HepG2 (cell line): ENCODE data around the gene ARF4. TPM values are rescaled to one million over a fixed set of nuclear protein-coding genes. Genes with fewer than 3 reads are reported as not detected.
A peak's percentile ranks its signal among the peaks of the same experiment; 100 is the strongest.

Experiments
- BRF2 ChIP-seq: sonication (generic); formaldehyde crosslinking; IDR thresholded peaks from 2 replicates; pipeline ENCODE4 v1.8.1; 2022; ENCODE audit warnings: mild to moderate bottlenecking, missing genetic modification reagents
- E2F1 ChIP-seq: sonication (generic); formaldehyde crosslinking; IDR thresholded peaks from 2 replicates; pipeline ENCODE4 v1.5.0; 2020; ENCODE audit warnings: missing genetic modification reagents
- HIVEP1 ChIP-seq: sonication (generic); formaldehyde crosslinking; IDR thresholded peaks from 2 replicates; pipeline ENCODE4 v1.4.0; 2020; ENCODE audit warnings: mild to moderate bottlenecking, missing genetic modification reagents
- KAT2B ChIP-seq: fragments of 150-350 bp; IDR thresholded peaks from 2 replicates; pipeline ENCODE4 v1.6.1; 2014; ENCODE audit warnings: low read depth, low read length, borderline replicate concordance
- KAT8 ChIP-seq: IDR thresholded peaks from 2 replicates; pipeline ENCODE4 v1.6.1; 2016; ENCODE audit warnings: missing genetic modification reagents, missing compliant biosample characterization
- MLXIP ChIP-seq: sonication (generic); formaldehyde crosslinking; IDR thresholded peaks from 2 replicates; pipeline ENCODE4 v1.9.0; 2021; ENCODE audit warnings: missing genetic modification reagents, borderline replicate concordance
- PHF8 ChIP-seq: sonication (generic); formaldehyde crosslinking; IDR thresholded peaks from 2 replicates; pipeline ENCODE4 v1.5.0; 2020; ENCODE audit warnings: missing genetic modification reagents
- RNF2 ChIP-seq: fragments of 450-650 bp; conservative IDR thresholded peaks from 2 replicates; pipeline ENCODE4 v1.6.1; 2016; ENCODE audit warnings: low read depth
- SP140L ChIP-seq: sonication (generic); formaldehyde crosslinking; IDR thresholded peaks from 2 replicates; pipeline ENCODE4 v1.4.0; 2020; ENCODE audit warnings: missing genetic modification reagents, borderline replicate concordance
- TOE1 ChIP-seq: sonication (generic); formaldehyde crosslinking; IDR thresholded peaks from 2 replicates; pipeline ENCODE4 v1.4.0; 2020; ENCODE audit warnings: mild to moderate bottlenecking, missing genetic modification reagents
- TRAFD1 ChIP-seq: sonication (generic); formaldehyde crosslinking; IDR thresholded peaks from 2 replicates; pipeline ENCODE4 v1.5.1; 2020; ENCODE audit warnings: missing genetic modification reagents, mild to moderate bottlenecking, borderline replicate concordance
- U2AF2 ChIP-seq: fragments of 200-400 bp; formaldehyde crosslinking; IDR thresholded peaks from 2 replicates; pipeline ENCODE4 v1.6.1; 2017; ENCODE audit warnings: low read depth, mild to moderate bottlenecking, low read length
- ZNF205 ChIP-seq: IDR thresholded peaks from 2 replicates; pipeline ENCODE4 v1.6.1; 2018; ENCODE audit warnings: missing biosample characterization, missing genetic modification reagents
- ZNF691 ChIP-seq: sonication (generic); formaldehyde crosslinking; IDR thresholded peaks from 2 replicates; pipeline ENCODE4 v1.4.0; 2020; ENCODE audit warnings: missing genetic modification reagents, low read depth, mild to moderate bottlenecking, borderline replicate concordance
- ZNF710 ChIP-seq: sonication (generic); formaldehyde crosslinking; IDR thresholded peaks from 2 replicates; pipeline ENCODE4 v1.5.0; 2020; ENCODE audit warnings: mild to moderate bottlenecking, missing genetic modification reagents, borderline replicate concordance
- ZNF768 ChIP-seq: sonication (generic); formaldehyde crosslinking; IDR thresholded peaks from 2 replicates; pipeline ENCODE4 v1.4.0; 2020; ENCODE audit warnings: missing genetic modification reagents
- ZNF891 ChIP-seq: sonication (generic); formaldehyde crosslinking; IDR thresholded peaks from 2 replicates; pipeline ENCODE4 v1.5.0; 2020; ENCODE audit warnings: mild to moderate bottlenecking, missing genetic modification reagents
- polyA plus RNA-seq, 8 experiments: library from polyadenylated mRNA; depleted of rRNA in 3 of 8; stranded (reverse) in 7 of 8; unstranded in 1 of 8; fragments of >200 nt; fragmentation: Illumina TruSeq in 4 of 8; extraction: Trizol in 4 of 8; gene quantifications; 2 replicates each; pipeline versions ENCODE4 v1.2.1 to v1.2.3, GENCODE V29; 2011 to 2016; ENCODE audit warnings: low read depth in 4 of 8, missing spikeins in 1 of 8, mixed read lengths in 1 of 8; ENCODE audit not compliant: insufficient read depth in 1 of 8
- total RNA-seq, 5 experiments: library from RNA; depleted of rRNA; stranded (reverse); fragments of >200 nt; fragmentation: Illumina TruSeq; extraction: Trizol; gene quantifications; 2 replicates each; pipeline ENCODE4 v1.2.3, GENCODE V29; 2016; ENCODE audit warnings: low read depth in 1 of 5

ARF4 gene
- total and polyA plus RNA-seq, 2 of the 13 experiments (the other 11 are each of a cell fraction or from before 2014, with no cell fraction given): 184 to 250 TPM

GRCh38 chr3:57555738-57556458, 41.2 kb downstream of the ARF4 start, which contains the start of gene PDE12 (continued):
- TF ChIP-seq KAT8 (CRISPR knock-in tag) (peak; percentile 98), SP140L (no peak), MLXIP (no peak; the same call in 1 of the 2 replicates), ZNF691 (CRISPR knock-in tag) (peak; percentile 87), ZNF710 (0 out of 2 replicates have a peak, but pooled peaks have one; percentile 25), ZNF205 (CRISPR knock-in tag) (peak; percentile 73; the same call in 1 of the 2 replicates), KAT2B (no peak), U2AF2 (peak; percentile 76; the same call in 1 of the 2 replicates), BRF2 (CRISPR knock-in tag) (peak; percentile 95; the same call in 1 of the 2 replicates), PHF8 (peak; percentile 99), E2F1 (CRISPR knock-in tag) (no peak; the same call in 1 of the 2 replicates), ZNF891 (peak; percentile 82), HIVEP1 (CRISPR knock-in tag) (peak; percentile 59), TRAFD1 (no peak), ZNF768 (no peak), TOE1 (CRISPR knock-in tag) (peak; percentile 47; the same call in 1 of the 2 replicates), RNF2 (peak; percentile 97)
